GM21723 (cell line): Measurements from ENCODE around the gene LACTBL1.
"Not testable (repeated sequence)": the region's sequence is repeated elsewhere in the genome, so short reads cannot be mapped to it uniquely, and the experiment has no call there.

Source experiments
- ATAC-seq: cut with Tn5 transposase; IDR thresholded peaks from one replicate; pipeline ENCODE4 v1.9.1; 2021; ENCODE audit warnings: mild to moderate bottlenecking, moderate library complexity; ENCODE audit not compliant: unreplicated experiment

Gene LACTBL1

DNA sequence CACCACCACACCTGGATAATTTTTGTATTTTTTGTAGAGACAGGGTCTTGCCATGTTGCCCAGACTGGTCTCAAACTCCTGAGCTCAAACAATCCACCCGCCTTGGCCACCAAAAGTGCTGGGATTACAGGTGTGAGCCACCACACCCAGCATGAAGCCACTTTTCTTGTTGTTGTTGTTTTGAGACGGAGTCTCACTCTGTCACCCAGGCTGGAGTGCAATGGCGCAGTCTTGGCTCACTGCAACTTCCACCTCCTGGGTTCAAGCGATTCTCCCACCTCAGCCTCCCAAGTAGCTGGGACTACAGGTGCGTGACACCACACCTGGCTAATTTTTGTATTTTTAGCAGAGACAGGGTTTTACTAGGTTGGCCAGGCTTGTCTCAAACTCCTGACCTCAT lies 27.5 kb downstream of the LACTBL1 start:
- not testable (repeated sequence) for ATAC-seq

DNA sequence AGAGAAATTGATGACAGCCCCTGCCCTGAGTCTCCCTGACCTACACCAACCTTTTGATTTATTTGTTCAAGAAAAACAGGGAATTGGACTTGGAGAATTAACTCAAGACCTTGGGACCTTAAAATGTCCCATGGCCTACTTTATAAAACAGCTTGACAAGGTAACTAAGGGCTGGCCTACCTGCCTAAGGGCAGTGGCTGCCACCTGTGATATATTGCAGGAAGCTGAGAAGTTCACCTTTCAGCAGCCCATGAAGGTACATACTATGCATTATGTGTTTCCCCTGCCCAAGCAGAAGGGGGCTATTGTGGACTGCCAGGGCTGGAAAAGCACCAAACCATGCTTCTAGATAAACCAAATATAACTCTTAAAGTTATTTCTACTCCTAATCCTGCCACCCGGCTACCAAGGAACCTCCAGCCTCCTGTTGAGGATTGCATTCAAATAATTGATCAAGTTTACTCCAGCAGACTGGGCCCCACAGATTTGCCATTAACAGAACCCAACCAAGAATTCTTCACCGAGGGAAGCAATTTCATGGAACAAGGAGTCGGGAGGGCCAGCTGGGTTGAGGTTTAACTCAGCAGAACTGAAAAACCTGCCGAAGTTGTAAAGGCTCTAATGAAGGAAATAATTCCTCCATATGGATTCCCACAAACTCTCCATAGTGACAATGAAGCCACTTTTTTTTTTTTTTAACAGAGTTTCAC lies 28.2 kb downstream of the LACTBL1 start:
- ATAC-seq = no peak

DNA sequence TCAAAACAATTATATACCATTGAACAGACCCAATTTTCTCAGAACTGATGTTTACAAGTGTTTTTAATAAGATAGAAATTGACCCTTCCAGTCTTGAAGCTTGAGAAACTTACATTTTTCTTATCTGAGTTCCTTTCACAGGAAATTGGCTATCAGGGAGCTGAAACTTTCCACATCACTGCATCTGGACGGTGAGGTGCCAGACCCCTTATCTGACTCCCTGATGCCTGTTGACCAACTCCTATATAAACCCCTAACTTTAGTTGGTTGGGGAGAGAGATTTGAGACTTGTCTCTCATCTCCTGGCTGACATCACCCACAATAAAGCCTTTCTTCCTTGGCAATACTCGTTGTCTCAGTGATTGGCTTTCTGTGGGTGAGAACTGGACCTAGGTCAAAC lies 31.4 kb downstream of the LACTBL1 start:
- ATAC-seq = no peak

DNA sequence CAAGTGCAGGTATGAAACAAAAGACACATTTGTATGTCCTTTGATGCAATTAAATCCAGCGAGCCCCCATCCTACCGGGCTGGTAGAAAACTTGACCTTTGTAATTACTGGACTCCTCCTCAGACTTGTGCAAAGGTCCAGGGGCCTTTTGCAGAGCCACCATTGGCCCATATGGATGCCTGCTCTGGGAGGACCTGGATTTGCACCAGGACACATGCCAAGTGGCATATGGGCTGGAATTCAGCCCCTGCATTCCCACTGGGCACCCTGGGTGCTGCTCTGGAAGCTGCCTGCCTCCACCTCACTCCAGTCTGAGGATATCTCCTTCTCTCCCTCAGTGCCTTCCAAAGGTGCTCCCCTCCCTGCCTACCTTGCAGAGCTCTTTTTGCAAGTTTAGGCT lies 36.0 kb downstream of the LACTBL1 start:
- ATAC-seq = no peak

DNA sequence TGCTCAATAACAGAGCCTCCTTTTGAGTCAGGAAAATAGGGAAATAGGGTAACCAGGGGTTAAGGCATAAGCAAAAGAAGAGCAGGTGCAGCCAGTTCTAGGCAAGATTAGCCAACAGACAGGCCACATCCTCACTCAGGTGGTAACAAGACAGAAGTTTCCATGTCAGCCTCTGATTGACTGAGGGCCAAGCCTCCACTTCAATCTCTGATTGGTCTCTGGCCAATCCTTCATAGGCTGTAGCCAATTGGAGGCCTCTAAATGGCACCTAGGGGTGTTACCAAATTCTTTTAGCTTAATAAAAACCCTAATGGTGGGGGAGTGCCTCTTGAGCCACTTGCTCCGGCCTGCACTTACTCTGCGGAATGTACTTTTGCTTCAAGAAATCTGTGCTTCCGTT lies 37.2 kb downstream of the LACTBL1 start:
- ATAC-seq = no peak

DNA sequence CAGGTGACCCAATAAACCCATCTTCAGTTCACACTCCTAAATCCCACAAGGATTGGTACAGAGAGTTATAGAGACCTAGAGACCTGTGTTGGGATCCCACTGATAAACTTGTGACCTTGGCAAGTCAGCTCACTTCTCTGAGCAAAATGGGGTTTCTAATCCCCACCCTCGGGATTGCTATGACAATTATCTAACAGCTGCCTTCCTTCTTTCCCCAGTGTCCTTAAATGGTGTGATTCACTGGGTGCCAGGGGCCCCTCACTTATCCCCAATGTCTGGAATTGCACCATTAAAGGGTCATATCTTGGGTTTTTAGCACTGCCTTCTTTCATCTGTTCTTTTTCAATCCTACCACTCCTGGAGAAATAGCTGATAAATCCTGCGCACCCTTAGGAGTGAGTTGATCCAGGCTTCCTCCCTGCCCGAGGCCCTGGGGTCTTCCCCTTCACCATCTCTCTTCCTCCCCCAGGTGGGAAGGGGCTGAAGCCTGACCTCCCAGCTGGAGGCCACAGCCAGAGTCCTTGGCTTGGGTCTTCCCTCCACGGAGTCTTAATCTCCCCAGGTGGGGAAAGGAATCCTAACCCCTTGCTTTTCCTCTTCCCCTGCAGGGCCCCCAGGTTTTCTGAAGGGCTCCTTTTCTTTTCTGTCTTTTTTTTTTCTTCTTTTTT lies 39.7 kb downstream of the LACTBL1 start:
- ATAC-seq = no peak

DNA sequence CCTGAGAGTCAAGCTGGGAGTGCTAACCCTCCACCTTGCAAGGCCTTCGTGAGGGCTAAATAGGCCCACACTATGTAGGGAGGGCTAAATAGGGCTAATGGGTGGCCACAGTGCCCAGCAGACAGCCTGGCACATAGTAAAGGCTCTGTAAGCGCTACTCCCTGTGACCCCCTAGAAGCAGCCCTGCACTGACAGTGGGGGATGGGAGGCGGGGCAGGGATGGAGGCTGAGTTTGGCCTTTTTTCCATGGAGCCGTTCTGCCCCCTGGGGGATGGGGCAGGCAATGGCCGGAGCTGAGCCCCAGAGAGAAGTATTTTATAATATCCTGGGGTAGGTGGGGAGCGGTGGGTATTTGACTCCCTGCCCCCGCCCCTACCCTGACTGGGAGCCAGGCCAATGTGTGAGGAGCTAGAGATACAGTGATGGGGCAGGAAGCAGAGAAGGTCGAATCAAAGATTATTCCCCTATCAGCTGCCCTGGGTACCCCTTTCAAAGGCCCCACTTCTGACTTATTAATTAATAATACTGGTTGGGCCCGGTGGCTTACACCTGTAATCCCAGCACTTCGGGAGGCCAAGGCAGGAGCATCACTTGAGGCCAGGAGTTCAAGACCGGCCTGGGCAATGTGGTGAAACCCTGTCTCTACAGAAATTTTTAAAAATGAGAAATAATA lies 42.3 kb downstream of the LACTBL1 start:
- no peak for ATAC-seq

DNA sequence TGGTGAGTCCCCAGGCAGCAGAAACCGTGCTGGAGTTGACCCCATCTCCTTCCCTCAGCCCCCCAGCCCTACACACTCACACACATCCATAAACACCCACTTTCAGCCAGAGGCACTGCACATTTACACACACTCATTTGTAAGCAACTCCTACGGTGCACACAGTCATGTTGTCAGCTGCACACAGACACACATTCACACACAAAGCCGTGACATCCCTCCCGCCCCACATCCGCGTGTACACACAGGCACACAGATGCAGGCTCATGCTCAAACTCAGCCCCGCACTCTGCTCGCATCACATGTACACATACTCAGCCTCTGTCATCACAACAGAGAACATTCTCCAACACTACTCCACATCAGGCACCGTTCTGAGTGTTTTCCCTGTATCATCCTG lies 47.6 kb downstream of the LACTBL1 start:
- ATAC-seq = no peak

DNA sequence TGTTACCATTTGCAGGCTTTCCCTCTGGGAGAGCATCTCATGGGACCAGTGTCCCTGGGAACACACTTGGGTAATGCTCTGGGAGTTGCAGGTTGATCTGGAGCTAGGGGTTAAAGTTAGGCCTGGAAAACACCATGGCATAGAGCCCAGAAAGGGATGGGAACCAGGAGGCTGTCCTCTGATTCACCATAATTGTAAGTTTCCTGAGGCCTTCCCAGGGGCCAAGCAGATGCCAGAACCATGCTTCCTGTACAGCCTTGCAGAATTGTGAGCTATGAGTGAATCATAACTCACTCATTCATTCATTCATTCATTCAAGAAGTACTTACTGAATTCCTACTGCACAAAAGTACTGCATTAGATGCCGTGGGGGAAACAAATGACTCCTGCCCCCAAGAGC lies 50.0 kb downstream of the LACTBL1 start:
- ATAC-seq = no peak

DNA sequence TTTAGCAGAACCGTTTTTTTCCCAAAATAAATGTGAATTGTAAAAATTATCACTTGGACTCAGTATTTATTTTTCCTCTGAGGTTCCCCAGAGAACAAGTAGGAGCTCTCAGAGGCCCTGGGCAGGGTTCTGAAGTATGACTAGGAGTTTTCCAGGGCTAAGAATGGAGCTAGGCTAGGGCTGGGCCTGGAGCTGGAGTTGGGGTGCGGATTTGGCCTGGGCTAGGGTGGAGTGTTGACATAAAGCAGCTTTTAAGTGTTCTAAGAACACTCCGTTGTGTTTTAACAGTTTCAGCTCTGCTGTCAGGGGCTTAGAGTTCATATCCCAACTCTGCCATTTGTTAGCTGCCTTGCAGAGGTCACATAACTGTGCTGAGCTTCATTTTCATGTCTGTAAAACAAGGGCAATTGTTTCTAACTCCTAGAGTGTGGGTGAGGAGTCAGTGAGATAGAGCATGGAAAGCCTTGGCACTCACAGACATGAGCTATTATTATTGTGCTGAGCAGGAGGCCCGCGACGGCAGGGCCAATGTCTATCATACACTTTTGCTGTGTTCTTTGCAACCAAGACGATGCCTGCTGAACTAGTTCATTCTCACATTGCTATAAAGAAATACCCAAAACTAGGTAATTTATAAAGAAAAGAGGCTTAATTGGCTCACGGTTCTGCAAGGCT lies 51.1 kb downstream of the LACTBL1 start:
- ATAC-seq = no peak

DNA sequence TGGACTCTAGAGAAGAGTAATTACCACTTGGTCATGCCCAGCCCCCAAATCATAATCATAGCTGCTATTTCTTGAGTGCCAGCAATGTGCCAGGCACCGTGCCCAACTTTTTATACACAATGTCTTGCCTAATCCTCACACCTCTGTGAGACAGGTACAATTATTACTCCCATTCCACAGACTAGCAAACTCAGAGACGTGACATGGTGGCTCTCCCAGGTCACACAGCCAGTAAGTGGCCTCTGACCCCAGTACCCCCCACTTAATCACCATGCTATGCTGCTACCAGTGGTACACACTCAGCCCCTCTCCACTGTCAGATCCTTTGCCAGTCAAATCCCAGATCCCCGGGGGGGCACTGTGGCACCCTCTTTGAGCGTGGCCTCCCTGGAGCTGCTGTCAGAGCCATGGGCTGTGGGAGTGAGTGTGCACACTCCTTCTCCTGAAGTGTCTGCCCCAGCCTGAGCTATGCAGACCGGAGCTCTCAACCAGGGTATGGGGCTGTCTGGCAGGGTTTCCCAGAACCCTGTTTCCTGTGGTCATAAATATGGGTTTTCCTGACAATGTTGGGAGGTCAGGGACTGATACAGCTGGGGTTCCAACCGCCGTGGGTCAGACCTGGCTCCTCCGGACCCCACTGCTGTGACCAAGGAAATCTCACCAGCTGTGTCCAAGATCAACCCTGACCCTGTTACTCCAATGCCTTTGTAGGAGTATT lies 51.8 kb downstream of the LACTBL1 start:
- no peak for ATAC-seq

DNA sequence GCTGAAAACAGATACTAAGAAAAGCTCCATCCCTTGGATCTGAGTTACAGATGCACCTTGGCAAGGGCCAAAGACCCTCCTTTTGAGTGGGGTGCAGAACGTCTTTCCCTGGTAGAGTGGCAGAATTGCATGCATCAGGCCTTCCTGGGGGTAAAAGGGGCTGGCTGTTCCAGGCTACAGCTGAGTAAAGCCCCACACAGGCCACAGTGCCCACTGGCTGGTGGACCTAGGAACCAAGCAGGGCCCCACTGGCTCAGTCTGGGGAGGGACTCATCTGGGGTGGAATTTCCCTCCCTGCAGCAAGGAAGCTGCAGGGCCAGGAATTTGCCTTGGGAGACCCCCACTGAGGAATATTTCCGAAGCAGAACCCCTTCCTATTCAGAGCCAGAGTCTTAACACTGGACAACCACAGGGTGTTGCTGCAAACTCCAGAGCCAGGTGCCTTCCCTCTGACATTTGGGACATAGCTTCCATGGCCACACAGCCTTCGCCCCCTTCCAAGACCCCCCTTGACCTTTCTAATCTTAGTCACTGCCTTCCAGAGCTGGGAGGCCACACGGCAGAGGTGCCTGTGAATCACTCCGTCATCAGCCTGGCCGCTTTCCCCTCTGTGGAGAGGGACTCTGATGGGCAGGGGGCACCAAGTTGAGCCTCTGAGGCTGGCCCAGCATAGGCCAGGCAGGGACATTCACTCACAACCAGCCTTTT lies 52.5 kb downstream of the LACTBL1 start:
- ATAC-seq = no peak

DNA sequence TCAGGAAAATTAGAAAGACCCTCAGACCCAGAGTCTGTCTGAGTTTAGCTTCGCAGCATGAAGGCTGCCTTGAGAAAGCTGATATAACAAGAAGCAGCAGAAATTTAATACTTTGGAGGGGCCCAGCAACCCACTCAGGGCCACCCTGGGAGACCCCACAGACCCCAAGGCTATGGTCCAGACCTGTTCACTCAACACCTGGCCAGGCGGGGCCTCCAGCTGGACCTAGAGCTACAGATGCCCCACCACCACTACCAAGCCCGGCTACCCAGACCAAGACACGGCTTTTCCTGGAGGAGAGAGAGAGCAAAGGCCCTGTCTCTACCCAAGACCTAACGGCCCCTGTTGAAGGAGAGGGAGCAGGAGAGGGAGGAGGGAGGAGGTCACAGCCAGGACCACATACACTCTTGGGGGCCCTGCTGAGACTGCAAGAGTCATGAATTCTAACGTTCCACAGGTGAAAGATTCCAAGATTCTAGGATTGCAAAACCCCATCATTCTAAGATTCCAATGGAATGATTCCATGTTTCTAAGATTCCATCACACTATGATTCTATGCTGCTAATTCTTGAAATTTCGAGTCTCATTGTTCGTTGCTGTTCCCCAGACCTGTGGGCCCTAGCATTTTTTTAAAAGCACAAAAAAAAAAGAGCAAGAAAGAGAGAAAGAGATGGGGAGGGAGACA lies 53.2 kb downstream of the LACTBL1 start:
- ATAC-seq = no peak

DNA sequence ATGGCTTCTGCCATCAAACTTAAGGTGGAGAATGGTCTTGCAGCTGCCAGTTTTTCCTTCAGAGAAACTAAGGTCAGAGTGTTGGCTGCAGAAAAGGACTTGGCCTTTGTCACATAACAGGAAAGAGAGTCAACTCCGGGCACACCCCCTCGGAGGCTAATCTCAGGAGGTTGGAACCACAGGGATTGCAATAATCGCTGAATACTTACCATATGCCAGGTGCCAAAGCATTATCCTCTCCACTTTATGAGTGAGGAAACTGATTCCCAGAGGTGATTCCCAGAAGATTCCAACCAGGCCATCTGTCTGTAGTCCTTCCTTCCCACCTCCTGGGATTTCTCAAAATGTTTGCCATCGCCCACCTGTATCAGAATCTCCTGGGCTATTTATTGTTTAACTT lies 54.0 kb downstream of the LACTBL1 start:
- ATAC-seq = no peak

DNA sequence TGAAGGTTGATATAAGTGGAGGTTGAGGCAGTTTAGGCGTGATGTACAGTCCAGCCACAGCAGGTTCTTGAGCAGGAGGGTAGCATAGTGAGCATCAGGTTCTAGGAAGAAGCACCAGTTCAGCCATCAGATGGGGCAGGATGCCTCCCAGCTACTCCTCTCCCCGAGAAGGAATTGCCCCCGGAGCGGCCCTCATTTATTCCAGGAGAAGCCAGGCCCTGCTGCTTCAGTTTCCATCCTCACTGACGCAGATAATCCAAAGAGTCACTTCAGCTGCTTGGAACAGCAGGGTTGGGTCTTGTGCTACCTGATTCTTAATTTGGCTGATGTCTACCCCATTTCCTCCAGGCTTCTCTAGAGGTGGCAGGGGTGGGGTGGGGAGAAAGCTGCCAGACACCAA lies 54.7 kb downstream of the LACTBL1 start:
- ATAC-seq = no peak

DNA sequence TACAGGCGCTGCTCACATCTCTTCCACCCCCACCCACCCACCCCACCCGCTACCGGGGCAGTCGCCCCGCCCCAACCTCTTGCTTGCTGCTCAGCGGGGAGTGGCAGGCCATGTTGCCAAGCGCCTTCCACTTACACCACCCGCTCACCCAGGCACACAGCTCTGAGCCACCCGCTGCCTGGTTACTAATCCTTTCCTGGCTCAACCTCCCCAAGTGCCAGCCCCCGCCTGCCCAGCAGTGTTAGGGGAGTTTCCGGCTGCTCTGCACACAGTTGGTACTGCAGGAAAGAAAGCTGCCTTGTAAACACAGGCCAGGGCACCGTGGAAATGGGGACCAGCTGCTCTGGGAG lies 56.2 kb downstream of the LACTBL1 start:
- no peak for ATAC-seq

DNA sequence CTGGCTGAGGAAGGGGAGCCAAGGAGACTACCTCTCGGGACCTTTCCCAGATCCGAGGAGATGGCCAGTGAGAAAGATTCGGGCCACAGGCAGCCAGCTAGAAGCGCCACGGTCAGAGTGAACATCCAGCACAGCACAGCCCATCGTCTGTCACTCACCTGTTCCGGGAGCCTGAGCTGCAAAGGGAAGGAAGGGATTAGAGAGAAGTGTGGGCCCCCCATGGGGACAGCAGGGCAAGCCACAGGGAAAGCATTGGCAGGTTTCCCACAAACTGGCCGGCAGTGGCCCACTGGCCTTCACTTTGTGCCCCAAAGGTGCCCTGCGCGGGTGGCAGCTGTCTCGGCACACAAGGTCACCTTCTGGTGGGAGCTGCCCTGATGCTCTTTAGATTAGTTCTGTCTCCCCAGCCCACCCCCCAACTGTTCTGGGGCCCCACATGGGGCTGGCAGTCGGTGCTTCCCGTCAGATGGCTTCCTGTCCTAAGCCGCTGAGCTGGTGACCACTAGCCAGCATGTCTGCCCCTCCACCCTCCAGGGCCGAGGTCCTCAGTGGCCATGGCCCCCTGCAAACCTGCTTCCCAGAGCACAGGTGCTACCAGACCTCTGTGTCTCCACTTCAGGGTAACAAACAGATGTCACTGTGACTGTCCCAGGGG lies 56.7 kb downstream of the LACTBL1 start:
- no peak for ATAC-seq

DNA sequence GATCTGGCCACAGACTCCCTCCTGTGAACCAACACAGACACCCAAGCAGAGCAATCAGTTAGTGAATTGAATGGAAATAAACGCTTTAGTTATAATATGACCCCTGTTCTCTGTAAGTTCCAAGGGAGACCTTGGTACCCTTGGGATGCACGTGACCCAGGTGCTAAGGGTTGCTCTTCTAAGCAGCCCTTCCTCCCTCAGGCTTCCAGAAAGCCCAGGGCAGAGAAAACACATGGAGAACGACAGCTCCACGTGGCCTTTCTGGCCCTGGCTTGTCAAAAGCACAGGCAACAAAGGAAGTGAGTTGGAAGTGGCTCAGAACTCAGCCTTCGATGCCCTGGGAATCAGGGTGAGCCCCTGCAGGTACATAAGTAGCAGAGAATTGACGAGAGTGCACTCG lies 57.4 kb downstream of the LACTBL1 start:
- ATAC-seq = no peak

DNA sequence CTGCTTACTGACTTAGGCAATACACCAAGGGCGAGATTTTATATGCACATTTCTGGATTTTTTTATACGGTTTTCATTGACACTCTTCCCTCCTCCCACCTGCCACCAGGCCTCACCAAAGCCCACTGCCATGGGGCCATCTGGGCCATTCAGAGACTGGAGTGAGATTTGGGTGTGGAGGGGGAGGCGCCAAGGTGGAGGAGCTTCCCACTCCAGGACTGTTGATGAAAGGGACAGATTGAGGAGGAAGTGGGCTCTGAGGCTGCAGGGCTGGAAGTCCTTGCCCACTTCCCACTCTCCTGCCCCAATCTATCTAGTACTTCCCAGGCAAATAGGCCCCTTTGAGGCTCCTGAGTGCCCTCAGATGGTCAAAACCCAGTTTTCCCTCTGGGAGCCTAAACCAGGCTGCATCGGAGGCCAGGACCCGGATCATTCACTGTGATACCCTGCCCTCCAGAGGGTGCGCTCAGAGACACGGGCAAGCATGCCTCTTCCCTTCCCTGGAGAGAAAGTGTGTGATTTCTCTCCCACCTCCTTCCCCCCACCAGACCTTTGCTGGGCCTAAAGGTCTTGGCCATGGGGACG lies 57.9 kb downstream of the LACTBL1 start:
- no peak for ATAC-seq
